Measurements from ENCODE around the gene TWF2. TPM values are rescaled to one million over a fixed set of nuclear protein-coding genes. Genes with fewer than 3 reads are reported as not detected.

The TWF2 gene
- total RNA-seq, 1 experiment from 2014 or later, result 44.8 TPM

DNA sequence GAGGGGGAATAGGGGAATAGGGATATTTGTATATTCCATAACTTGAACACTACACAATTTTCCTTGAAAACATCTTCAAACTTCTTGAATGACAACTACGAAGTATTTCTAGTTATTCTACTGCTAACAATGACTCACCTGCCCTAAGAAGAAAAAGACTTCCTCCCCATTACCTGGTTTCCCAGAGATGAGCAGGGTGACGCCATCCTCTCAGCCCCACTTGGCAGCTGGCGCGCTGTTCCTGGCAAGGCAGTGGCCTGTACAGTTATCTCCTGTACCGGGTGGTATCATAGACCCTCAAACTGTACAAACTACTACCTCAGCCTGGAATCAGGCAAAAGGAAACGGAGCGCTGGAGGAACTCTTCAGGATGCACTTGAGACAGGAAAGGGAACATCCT lies 29.1 kb upstream of the TWF2 start:
- Histone ChIP-seq H3K4me1 (ENCODE audit: insufficient read depth, low read length) (no peaks in the 10 kb centered on the region), H3K4ac (ENCODE audit: low read depth, low read length) (no peak overlapping the region), H4K8ac (replicated peaks; ENCODE audit: insufficient read length, low read depth, low read length) (no peak overlapping the region), H2BK15ac (ENCODE audit: low read depth, low read length) (no peak overlapping the region), H4K91ac (ENCODE audit: insufficient read length, low read depth, low read length) (no peak overlapping the region), H3K23me2 (ENCODE audit: insufficient read length, low read depth, low read length, poor library complexity, severe bottlenecking) (no peaks in the 10 kb centered on the region), H3K9me3 (ENCODE audit: control insufficient read depth, low read depth, low read length) (no peaks in the 10 kb centered on the region), H4K20me1 (ENCODE audit: control insufficient read depth, insufficient read depth, insufficient read length) (no peaks in the 10 kb centered on the region), H2AFZ (ENCODE audit: low read length) (no peak overlapping the region), H3K79me1 (ENCODE audit: insufficient read depth, low read depth, low read length, poor library complexity, severe bottlenecking) (peaks cover 9% of the 10 kb centered on the region), H2AK5ac (ENCODE audit: insufficient read length, low read length) (no peak overlapping the region), H3K4me2 (ENCODE audit: insufficient read depth, insufficient read length, low read length) (no peak overlapping the region), H3K27ac (ENCODE audit: insufficient read length, low read depth, low read length) (no peak overlapping the region), H3K23ac (ENCODE audit: insufficient read length, low read depth, low read length) (no peak overlapping the region), H3K14ac (ENCODE audit: insufficient read depth, low read length) (no peak overlapping the region), H3K18ac (ENCODE audit: insufficient read length, low read depth, low read length) (no peak overlapping the region), H3K79me2 (ENCODE audit: insufficient read depth, low read length) (peaks cover 19% of the 10 kb centered on the region; the same call in 1 of the 2 replicates), H3K27me3 (ENCODE audit: insufficient read depth, low read length) (no peaks in the 10 kb centered on the region), H3K9ac (ENCODE audit: extremely low read depth, insufficient read length, low read length) (no peak overlapping the region), H2BK5ac (ENCODE audit: insufficient read length, low read length) (no peak overlapping the region), H2BK20ac (ENCODE audit: low read depth, low read length, poor library complexity, severe bottlenecking) (no peak overlapping the region), H3T11ph (ENCODE audit: low read length) (no peak overlapping the region), H4K5ac (ENCODE audit: insufficient read length, low read depth, low read length) (no peak overlapping the region), H3K56ac (ENCODE audit: insufficient read length, low read depth, low read length) (no peak overlapping the region), H2BK120ac (ENCODE audit: low read depth, low read length, poor library complexity, severe bottlenecking) (no peak overlapping the region), H2BK12ac (ENCODE audit: insufficient read length, low read depth, low read length) (no peak overlapping the region)
- peaks cover 42 to 83% (median 77%) of the 10 kb centered on the region in 3 experiments; a peak in 6 of 7 replicates for H3K36me3 Mint-ChIP-seq (ENCODE audit: insufficient read depth in 1 of 3, low read depth in 3 of 3)
- no peak overlapping the region for H3K4me3 Mint-ChIP-seq
- TF ChIP-seq, protein P1, sequence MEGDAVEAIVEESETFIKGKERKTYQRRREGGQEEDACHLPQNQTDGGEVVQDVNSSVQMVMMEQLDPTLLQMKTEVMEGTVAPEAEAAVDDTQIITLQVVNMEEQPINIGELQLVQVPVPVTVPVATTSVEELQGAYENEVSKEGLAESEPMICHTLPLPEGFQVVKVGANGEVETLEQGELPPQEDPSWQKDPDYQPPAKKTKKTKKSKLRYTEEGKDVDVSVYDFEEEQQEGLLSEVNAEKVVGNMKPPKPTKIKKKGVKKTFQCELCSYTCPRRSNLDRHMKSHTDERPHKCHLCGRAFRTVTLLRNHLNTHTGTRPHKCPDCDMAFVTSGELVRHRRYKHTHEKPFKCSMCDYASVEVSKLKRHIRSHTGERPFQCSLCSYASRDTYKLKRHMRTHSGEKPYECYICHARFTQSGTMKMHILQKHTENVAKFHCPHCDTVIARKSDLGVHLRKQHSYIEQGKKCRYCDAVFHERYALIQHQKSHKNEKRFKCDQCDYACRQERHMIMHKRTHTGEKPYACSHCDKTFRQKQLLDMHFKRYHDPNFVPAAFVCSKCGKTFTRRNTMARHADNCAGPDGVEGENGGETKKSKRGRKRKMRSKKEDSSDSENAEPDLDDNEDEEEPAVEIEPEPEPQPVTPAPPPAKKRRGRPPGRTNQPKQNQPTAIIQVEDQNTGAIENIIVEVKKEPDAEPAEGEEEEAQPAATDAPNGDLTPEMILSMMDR (conservative IDR thresholded peaks at IDR 0.05), result no peak
- H3K4me1 Mint-ChIP-seq, result no peaks in the 10 kb centered on the region
- no peaks in the 10 kb centered on the region for H3K27me3 Mint-ChIP-seq (ENCODE audit: low read depth)
- WGBS (ENCODE audit: extremely low coverage, insufficient read length, low lambda C conversion rate), result no CpG with 5 or more reads among the region's 7 CpGs
- no peak for DNase-seq
- no peak overlapping the region for H3K27ac Mint-ChIP-seq
- H3K9me3 Mint-ChIP-seq, result no peaks in the 10 kb centered on the region
